ENCODE results near the gene NOC2L.
A peak's percentile ranks its signal among the peaks of the same experiment; 100 is the strongest.

Gene NOC2L

DNA sequence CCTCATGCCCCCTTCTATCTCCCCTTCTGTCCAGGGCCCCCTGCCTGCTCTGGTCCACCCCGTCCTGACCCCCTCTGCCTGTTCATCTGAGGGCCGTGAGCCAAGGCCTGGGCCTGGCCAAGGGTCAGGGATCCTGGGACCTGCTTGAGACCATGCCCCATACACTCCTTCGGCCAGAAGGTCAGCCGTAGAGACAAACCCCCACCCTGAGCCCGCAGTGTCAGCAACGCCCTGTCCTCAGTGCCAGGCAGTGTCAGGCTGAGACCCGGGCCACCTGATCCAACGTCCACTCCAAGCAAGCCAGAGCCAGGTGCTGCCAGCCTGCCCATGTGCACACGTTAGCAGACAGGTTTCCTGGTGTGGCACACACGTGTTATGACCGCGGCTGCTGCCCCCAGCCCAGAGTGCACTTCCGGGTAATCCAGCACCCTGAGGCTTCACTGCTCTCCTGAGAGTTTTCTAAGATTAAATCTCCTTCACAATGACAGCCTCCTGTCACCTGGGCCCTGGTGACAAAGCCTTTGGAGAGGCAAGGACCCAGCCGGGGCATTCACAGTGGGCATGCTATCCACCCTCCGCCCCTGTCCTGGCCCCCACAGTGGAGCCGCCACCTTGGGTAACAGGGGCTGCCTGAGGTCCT lies 45.4 kb downstream of the NOC2L start:
- DNase-seq: no peak

DNA sequence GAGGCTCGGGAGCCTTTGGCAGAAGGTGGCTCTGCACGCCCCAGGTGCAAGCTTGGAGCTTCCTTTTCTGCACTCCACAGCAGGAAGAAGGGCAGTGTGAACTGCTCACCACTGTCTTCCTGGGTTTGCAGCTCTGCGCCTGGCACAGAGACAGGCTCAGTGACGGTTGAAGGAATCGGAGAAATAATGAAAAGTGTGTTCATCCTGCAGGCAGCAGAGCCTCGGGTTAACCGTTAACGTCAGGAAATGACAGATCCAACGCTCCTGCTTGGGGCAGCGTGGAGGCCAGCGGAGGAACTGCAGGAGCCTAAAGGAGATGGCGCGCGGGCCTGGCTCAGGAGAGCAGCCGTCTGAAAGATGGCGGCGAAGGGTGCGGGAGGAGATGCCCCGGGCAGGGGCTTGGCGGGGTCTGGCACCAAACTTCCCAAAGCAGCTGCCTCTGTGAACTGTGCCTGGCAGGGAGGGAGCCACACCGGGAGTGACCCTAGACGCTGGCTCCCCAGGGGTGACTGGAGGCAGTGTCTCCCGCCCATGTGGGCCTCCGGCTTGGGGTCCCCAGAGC lies 46.2 kb downstream of the NOC2L start:
- DNase-seq: no peak

DNA sequence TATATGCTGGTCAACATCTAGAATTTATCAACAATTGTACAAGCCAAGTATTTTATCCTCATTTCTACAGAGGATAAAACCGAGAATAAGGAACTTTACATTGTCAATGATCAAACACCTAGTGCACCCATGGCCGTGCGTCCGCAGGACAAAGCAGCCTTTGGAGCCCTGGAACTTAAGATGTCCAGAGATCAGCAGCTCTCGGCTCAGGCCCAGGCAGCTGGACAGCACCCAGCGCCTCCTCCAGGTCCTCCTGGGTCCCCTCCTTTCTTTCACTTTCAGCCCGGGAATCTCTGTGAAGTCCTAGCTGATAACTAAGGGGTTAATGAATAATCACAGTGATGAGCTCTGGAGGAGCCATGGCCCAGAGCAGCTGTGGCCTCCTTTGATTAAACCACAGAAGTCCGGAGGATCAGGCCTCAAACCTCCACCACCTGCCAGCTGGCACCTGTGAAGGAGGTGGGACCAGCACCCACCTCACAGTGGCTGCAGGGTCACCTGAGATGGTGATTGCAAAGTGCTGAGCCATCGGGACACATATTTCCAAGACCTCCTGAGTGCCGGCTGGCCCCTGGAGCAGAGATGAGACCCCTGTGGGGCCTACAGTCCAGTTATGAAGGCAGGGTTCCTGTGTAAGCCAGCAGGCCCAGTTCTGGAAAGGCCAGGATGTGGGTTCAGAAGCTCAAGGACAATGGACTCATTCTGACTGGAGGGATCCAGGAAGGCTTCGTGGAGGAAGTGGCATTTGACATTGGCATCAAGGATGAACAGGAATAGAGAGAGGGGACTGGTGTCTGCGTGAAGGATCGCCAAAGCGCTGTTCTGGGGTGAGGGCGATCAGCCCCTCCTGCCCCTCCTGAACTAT lies 46.9 kb downstream of the NOC2L start:
- DNase-seq: no peak

DNA sequence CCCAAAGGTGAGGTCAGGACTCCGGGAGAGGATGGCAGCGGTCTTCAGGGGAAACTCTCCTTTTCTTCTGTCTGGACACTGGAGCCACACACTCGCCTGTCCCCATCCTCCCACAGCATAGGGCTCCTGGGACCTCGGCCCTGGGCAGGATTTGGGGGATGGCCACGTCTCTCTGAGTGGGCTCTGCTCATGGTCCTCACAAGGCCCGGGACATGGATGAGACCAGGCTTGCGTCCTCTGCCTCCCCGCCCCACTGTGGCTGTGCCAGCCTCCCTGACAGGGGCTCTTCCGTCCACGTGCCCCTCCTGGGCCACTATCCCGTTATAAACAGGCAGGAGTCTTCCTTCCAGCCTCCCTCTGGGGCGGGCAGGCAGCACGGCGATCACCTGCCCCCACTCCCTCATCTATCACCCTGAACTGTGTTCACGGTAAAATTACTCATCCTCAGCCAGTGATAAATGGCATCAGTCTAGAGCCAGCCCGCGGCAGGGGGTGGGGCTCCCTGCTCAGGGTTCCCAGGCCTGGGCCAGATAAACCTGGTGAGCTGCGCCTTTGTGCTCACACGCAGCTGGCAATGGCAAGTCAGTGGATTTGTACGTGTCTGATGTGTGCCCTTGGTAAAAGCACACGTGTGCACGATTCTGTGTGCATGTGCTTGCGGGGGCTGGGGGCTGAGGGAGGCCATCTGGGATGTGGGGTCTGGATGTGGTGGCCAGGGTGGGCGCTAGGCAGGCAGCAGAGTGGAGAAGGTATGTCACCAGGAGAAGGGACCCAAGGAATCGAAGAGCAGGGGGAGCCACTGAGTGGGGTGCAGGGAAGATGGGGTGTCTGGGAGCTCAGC lies 48.0 kb downstream of the NOC2L start:
- no peak for DNase-seq

DNA sequence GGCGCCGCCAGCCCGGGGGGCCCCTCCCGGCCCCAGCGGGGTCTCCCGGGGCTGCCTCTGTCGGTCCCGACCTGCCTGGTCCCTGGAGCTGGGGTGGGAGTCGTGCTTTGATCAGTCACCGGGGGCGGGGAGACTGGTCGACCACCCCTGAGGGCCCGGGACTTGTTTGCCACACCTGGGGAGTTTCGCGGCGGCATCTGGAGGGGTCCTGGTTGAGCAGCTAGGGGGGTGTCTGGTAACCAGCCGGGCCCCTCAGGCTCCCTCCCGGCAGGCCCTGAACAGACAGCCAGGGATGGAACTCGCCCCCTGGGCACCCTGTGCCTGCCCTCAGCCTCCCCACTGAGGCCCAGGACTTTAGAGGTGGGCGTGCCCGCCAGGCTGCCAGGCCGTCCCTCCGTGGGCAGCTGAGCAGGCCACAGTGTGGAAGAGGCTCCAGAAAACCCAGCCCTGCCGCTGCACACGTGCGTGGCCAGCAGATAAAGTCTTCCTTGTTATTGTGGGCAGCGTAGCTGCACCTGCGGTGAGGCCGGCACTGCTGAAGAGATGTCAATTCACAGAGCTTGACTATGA lies 48.7 kb downstream of the NOC2L start:
- no peak for DNase-seq

DNA sequence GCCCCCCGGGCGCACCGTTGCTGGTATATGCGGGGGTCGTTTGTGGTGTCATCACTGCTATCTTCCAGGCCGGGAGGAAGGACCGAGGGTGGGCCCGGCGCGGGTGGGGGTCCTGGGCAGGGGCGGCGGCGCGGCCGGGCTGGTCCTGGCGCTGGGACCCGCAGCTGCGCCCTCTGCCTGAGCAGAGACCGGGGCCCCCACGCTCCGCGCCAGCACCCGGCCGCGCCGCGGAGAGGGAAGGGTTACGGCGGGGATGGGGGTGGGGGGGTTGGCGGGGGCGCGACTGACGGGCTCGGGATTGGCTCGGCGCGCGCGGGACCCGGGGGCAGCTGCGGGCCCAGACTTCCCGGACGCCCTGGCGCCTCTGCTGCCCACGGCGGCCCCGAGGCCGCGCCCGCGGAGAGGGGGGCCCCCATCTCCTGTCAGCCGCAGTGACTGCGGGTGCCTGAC lies 49.2 kb downstream of the NOC2L start:
- no peak for DNase-seq

DNA sequence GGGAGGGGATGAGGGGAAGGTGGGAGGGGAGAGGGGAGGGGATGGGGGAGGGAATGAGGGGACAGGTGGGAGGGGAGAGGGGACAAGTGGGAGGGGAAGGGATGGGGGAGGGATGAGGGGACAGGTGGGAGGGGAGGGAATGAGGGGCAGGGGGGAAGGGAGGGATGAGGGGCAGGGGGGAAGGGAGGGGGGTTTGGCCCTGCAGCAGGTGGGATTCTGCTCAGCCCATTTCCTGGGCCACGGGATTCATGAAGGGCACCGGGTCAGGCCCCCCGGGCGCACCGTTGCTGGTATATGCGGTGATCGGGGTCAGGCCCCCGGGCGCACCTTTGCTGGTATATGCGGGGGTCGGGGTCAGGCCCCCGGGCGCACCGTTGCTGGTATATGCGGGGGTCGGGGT lies 50.4 kb downstream of the NOC2L start:
- no peak for DNase-seq

DNA sequence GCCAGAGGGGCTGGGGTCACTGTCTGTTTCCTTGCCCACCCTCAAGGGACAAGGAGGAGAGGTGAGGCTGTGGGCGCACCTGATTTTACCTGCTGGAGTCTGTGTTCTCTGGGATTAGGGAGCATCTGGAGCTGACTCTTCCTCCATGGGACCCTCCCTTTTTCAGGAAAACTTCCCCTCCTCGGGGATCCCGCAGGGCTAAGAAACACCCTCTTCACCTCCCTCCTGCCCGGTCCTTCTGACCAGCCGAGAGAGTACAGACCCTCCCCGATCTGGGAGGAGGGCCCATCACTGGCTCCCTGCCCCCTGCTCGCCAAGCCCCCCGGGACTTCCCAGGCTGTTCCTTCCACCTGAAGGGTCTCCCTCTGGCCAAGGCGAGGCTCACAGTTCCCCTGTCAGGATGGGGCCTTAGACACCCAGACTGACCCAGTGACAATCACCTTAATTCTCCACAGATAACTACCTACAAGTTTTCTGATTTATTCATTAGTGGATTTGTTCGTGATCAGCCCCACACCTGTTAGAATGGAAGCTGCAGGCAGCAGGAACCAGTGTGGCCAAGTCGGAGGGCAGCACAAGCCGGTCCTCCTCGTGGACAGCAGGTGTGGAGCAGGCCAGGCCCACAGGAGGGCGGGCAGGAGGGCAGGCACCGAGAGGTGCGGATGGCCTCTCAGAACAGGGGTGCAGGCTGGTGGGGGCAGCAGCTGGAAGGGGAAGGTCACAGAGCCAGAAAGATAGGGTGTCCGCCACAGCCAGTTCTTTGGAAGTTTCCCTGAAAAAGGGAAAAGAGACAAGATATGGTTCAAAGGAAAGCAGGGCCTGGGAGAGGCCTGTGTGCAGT lies 51.2 kb downstream of the NOC2L start:
- no peak for DNase-seq

DNA sequence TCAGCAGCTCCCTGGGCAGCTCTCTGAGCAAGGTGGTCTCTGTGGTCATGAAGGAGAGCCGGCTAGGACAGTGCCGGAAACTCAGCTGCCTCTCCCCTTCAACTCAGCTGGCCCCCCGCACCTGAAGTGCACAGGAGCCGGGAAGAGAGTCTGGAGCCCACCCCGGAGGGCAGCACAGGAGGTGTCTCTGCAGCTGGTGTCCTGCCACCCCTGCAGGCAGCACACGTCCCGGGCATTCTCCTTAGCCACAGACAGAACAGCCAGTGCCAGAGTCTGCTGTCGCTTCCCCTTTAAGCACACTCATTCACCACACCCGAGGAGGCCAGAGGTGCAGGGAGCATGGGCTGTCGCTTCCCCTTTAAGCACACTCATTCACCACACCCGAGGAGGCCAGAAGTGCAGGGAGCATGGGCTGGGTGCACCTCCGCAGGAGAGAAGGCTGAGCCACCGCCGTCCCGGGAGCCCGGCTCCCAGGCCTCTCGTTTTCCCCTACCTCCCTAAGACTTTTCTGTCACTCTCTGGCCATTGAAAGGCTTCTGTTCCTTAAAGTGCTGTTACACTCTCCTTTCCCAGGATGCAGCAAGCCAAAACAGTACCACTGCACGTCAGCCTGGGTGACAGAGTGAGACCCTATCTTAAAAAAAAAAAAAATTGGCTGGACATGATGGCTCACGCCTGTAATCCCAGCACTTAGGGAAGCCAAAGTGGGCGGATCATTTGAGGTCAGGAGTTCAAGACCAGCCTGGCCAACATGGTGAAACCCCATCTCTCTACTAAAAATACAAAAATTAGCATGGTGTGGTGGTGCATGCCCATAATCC lies 52.2 kb downstream of the NOC2L start:
- peak in 1 of 2 experiments; percentile 13 for DNase-seq

DNA sequence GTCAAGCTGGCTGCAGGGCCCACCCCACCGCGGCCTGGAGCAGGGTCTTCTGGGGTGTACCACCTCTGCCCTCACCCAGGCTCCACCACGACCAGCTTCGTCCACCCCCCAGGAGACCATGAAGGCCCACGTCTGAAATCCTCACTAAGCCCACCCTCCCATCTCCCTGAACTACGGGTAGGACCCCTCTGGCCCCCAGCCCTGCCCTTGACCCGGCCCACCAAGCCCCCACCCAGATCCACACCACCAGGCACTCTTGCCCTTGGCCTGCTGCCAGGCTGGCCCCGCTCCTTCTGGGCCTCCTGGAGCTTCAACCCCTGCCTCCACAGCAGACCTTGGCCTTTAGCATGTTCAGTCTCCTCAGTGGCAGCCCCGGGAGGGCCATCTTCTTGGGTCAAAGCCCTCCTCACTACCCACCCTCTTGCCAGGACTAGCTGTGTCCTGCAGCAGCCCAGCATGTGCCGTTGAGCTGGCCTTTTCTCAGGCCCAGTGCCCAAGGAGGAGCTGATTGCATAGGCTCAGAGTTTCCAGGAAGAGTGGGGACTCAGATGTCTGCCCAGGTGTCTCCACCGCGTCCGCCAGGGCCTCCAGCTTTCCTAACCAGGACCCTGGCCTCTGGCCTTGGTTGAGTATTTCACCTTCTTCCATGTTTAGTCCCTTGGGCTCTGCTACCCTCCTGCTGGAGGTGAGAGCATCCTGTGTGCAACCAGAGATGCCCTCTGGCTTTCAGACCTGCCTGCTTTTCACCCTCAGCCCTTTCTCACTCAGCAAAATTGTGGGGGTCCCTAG lies 53.1 kb downstream of the NOC2L start:
- DNase-seq: no peak

DNA sequence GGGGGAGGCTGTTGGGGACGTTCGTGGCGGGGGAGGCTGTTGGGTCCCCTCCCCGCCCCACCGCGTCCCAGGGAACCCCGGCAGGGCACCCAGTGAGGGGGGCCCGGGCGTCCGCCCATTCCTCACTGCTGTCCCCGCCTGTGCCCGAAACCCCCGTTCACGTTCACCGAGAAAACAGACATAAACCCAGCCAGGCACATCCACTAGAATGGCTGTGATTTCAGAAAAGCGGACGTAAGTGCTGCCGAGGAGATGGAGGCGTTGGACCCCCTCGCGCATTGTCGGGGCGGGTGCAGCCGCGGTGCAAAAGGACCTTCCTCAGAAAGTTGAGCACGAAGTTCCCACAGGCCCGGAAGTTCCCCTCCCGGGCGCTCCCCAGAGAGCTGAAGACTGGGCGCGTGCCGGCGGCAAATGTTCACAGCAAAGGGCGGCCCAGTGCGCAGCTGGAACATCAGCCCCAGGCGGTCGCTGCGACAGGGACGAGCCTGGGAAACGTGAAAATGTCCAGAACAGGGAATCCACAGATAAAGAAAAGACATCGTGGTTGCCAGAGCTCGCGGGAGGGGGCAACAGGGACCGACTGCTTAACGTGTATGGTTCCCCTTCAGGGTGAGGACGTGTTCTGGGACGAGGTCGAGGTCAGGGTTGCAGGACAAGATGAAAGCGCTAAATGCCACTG lies 53.8 kb downstream of the NOC2L start:
- DNase-seq: no peak

DNA sequence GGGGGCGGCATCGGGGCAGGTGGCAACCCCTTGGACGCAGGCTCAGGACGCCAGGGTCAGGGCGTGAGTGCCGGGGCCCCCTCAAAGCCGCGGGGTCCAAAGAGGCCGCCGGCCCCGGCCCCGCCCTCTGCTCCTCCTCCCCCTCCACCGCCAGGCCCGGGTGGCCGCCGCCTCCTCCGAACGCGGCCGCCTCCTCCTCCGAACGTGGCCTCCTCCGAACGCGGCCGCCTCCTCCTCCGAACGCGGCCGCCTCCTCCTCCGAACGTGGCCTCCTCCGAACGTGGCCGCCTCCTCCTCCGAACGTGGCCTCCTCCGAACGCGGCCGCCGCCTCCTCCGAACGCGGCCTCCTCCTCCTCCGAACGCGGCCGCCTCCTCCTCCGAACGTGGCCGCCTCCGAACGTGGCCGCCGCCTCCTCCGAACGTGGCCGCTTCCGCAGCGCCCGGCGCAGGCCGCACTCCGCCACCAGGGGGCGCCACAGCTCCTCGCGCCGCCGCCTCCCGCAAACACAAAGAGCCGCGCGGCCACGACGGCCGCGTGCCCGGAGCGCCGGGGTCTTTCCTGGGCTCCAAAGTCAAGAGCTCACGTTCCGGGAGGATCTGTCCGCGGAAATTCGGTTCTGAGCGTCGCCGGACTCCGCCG lies 54.6 kb downstream of the NOC2L start:
- peak in 1 of 2 experiments; percentile 61 for DNase-seq

DNA sequence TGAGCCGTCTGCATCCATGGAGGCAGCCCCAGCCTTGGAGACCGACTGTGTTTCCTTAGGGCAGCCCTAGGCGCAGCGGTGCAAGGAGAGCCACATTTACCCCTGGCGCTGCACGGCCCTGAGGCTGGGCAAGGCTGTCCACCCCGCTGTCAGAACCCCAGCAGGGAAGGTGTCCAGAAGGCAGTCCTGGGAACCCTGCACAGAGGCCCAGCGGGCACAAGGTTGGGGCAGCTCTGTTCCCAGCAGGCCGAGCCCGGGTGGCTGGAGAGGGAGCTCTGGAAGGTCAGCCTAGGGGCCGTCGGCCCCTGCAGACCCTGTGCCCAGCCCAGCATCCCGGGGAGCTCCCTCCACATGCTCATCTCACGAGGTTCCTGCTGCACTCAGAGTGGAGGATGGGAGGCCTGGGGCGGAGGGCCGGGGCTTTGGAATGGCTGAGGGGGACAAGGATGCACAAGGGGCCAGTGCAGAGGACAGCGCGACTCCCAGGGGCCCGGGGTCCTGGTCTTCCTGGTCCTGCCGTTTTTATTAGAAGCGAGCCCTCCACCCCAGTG lies 55.3 kb downstream of the NOC2L start:
- DNase-seq: no peak

DNA sequence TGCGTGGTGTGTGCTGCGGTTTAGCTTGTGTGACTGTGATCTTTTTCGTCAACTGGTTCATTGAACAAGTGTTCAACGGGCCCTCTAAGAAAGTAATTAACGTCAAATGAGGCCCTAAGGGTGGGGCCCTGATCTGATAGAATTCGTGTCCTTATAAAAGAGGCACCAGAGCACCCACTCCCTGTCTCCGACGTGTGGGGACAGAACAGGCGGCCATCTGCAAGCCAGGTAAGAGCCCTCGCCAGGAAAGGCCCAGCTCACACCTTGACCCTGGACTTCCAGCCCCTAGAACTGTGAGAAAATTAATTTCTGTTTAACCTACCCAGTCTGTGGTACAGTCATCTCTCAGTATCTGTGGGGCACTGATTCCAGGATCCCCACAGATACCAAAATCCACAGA lies 55.8 kb downstream of the NOC2L start:
- DNase-seq: no peak

DNA sequence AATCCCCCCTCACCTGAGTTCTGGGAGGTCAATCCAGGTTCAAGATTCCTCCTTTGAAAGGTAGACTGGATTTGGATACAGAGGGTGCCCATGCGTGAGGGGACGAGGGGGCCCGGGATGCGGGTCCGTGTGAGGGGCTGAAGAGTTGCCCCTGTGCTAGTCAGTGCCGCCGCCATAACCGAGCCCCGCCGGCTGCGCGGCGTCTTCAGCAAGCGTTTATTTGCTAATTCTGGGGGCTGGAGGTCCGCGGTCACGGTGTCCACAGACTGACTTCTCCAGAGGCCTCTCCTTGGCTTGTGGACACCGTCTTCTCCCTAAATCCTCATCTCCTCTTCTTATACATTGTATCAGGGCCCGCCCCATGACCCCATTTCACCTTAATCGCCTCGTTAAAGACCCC lies 56.3 kb downstream of the NOC2L start:
- no peak for DNase-seq

DNA sequence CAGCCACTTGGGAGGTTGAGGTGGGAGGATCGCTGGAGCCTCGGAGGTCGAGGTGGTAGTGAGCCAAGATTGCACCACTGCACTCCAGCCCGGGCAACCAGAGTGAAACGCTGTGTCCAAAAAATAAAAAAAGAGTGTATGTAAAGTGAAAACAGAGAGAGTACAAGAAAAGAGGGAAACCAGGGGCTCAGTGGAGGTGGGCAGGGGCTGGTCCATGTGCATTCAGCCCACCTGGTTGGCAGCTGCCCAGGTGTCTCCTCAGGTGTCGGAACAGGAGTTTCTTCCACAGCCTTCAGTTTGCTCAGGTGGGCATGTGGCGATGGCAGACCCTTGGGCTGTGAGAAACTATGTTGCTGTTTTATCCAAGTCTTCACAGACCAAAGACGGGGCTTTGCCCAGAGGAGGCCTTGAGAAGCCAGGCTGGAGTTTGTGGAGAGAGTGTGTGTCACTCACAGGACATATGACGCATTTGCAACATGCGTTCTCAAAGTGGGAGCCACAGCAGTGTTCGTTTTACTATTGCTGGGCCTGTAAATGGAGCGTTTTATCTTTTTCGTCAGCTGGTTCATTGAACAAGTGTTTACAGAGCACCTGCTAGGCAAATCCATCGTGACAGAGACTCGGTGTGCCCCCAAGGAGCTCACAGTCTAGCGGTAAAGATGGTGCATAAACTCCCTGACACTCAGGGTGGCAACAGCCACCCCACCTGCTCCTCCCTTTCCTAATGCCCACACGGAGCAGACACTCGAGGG lies 57.8 kb downstream of the NOC2L start:
- DNase-seq: no peak

DNA sequence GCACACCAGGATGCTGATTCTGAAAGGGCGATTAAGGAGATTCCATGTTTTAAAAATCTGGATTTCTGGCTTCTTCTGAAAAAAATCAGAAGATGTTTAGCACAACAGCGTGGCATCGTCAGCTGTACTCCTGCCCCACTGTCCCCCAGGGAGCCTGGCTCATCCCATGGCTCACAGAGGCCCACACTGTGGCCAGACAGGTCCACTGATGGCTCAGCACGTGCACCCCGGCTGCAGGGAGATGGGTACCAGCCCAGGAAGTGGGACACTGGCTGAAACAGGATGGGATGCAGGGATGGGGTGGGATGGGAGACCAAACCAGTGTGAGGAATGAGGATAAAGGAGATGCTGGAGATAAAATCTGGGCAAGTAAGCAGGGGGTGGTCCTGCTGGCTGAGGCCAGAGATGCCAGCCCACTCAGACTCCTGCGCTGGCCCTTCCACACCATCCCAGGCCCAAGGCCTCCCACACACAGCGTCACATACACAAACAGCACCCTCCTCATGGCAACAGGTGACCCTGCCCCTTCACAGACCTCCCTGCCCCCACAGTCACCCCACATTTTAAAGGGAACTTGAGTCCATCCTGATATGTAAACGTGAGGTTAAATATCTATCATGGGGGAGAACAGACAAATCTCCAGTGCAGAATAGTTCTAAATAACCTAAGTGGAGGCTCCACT lies 59.3 kb downstream of the NOC2L start:
- DNase-seq: no peak
